Aorta (tissue), 5 donors: Measurements from ENCODE around the gene SYTL3. TPM values are rescaled to one million over a fixed set of nuclear protein-coding genes. Genes with fewer than 3 reads are reported as not detected.
"Not testable (repeated sequence)": the region's sequence is repeated elsewhere in the genome, so short reads cannot be mapped to it uniquely, and the experiment has no call there.

ENCODE experiments used
- ATAC-seq: fragments of 200-7000 bp; cut with Tn5 transposase; one replicate; pipeline ENCODE4 v1.9.1; 2022; ENCODE audit warnings: moderate library complexity; ENCODE audit not compliant: low FRiP score
- DNase-seq, 2 donors: peaks; one replicate each; pipeline ENCODE4 v3.0.0-alpha.2; 2020
- H3K27ac ChIP-seq, 2 donors: one replicate each; pipeline ENCODE4 v1.5.1; 2013; ENCODE audit warnings: low read length in 2 of 2, mild to moderate bottlenecking in 2 of 2, moderate library complexity in 2 of 2, control low read depth in 1 of 2, inconsistent platforms in 1 of 2, low read depth in 1 of 2
- H3K27me3 ChIP-seq, 2 donors: one replicate each; pipeline ENCODE4 v1.6.1; 2013; ENCODE audit warnings: control low read depth in 1 of 2, low read length in 1 of 2, mild to moderate bottlenecking in 1 of 2, moderate library complexity in 1 of 2; ENCODE audit not compliant: insufficient read depth in 2 of 2, control insufficient read depth in 1 of 2
- H3K36me3 ChIP-seq, 2 donors: one replicate each; pipeline ENCODE4 v1.6.1; 2013; ENCODE audit warnings: control low read depth in 1 of 2, low read length in 1 of 2, mild to moderate bottlenecking in 1 of 2; ENCODE audit not compliant: insufficient read depth in 2 of 2, control insufficient read depth in 1 of 2
- H3K4me1 ChIP-seq, 2 donors: one replicate each; pipeline ENCODE4 v1.6.1; 2013; ENCODE audit warnings: low read length in 2 of 2, control low read depth in 1 of 2, mild to moderate bottlenecking in 1 of 2, moderate library complexity in 1 of 2; ENCODE audit not compliant: insufficient read depth in 2 of 2, control insufficient read depth in 1 of 2
- H3K4me3 ChIP-seq, 2 donors: one replicate each; pipeline ENCODE4 v1.5.1; 2013; ENCODE audit warnings: low read length in 2 of 2, control low read depth in 1 of 2, mild to moderate bottlenecking in 1 of 2
- H3K9me3 ChIP-seq: one replicate; pipeline ENCODE4 v1.6.1; 2013; ENCODE audit warnings: mild to moderate bottlenecking, low read length; ENCODE audit not compliant: control insufficient read depth
- WGBS, 2 donors: extraction: QIAGEN DNeasy Blood & Tissue Kit; methylation state at CpG; one replicate each; pipeline ENCODE4 v1.1.7; 2013; 5-methylcytosine and 5-hydroxymethylcytosine counted together
- intact Hi-C, 2 donors: fragments of 100-400 bp; cut with DNase I; formaldehyde crosslinking; loops; one replicate each; pipeline versions ENCODE4 v1.14.2 to v1.15.0; 2022
- polyA plus RNA-seq, 2 donors: library from polyadenylated mRNA; stranded (reverse); fragments of 200-250 nt; gene quantifications; one replicate each; pipeline ENCODE4 v1.2.3, GENCODE V29; 2013
- total RNA-seq, 2 donors: library from RNA; stranded (reverse); fragmentation: NEBNext Ultra II Directional; extraction: Animal tissue kit (Norgen Biotek cat#: 25700); gene quantifications; one replicate each; pipeline ENCODE4 v1.2.1, GENCODE V29; 2021
- donor health status: healthy with polysubstance abuse.
- donor health status: Bipolar disorder and iron deficiency.
- donor health status: DM: no; HTN: no; CAD: no.
- donor health status: DM: no; HTN: no; CAD: no.
- donor health status: DM: yes; HTN: yes; CAD: no.

Gene SYTL3
- total and polyA plus RNA-seq, 4 donors = 0.64 to 4.7 (median 2.4) TPM

- H3K27ac ChIP-seq, ATAC-seq, DNase-seq, H3K4me3 ChIP-seq, H3K27me3 ChIP-seq, H3K36me3 ChIP-seq, H3K9me3 ChIP-seq, H3K4me1 ChIP-seq, intact Hi-C loops: not testable (repeated sequence)
- 91 to 94% methylated on average over 3 of the region's 3 CpGs for WGBS, 2 donors
These were observed 27.2 kb downstream of the SYTL3 start for GRCh38 chr6:158677094-158677493.

DNA sequence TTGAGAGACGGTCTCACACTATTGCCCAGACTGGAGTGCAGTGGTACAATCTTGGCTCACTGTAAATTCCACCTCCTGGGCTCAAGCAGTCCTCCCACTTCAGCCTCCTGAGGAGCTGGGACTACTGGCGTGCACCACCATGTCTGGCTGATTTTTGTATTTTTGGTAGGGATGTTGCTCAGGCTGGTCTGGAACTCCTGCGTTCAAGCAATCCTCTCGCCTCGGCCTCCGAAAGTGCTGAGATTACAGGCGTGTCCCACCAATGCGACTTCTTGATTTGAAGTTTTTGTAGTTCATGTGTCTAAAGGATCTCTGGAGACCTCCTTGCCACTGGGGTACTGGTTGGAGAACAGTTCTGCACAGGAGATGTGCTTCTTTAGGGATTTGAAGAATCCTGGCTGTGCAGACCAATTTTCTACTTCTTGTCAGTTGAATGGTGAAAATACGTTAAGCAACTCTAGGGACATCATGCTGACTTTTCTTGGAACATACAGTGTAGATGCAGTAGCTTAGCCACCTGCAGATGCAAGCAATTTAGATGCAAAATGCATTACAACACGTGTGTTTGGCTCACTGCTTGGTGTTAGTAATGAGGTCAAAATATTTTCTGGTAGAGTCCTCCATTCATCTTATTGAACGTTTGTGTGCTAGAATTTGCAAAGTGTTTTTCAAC is 28.2 kb downstream of the SYTL3 start:
- H3K4me3 ChIP-seq = no peak overlapping the region
- no peaks in the 10 kb centered on the region for H3K27me3 ChIP-seq
- no peaks in the 10 kb centered on the region for H3K36me3 ChIP-seq
- 81 to 87% methylated on average over 11 of the region's 11 CpGs for WGBS, 2 donors
- DNase-seq (no peak), ATAC-seq (no peak)
- intact Hi-C loops = no loop called here
- no peak overlapping the region for H3K27ac ChIP-seq
- no peaks in the 10 kb centered on the region for H3K4me1 ChIP-seq
- no peaks in the 10 kb centered on the region for H3K9me3 ChIP-seq

DNA sequence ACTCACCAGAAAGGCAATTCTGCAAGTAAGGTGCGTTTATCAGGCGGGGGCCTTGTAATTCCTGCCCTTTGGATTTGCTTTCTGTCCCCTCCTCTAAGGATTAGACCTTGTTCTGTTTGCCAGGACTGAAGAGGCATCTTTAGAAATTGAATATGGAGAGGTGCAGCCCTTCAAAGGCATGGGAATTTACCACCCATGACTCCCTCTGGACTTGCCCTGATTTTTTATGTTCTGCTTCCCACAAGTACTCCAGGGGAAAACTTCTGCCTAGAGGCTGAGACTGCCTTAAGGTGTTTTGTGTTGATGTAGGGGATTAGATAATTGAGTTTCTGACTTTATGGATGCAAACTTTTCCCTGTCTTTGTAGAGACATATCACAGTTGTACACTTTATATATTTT is 30.2 kb downstream of the SYTL3 start:
- no peaks in the 10 kb centered on the region for H3K9me3 ChIP-seq
- no peak overlapping the region for H3K27ac ChIP-seq
- no peak for DNase-seq
- no peak overlapping the region for H3K4me3 ChIP-seq
- H3K36me3 ChIP-seq = no peaks in the 10 kb centered on the region
- no peaks in the 10 kb centered on the region for H3K27me3 ChIP-seq
- no peaks in the 10 kb centered on the region for H3K4me1 ChIP-seq
- 95 to 100% methylated on average over 2 of the region's 2 CpGs for WGBS, 2 donors
- intact Hi-C loops = loop anchor here in 1 of 2 donors (10.0 kb wide), 1 partner anchor 75 kb away; no protein-coding TSS in a partner anchor
- ATAC-seq = no peak

- 90 to 94% methylated on average over 6 of the region's 6 CpGs for WGBS, 2 donors
- Histone ChIP-seq H3K4me3 (no peak overlapping the region), H3K9me3 (no peaks in the 10 kb centered on the region), H3K27me3 (no peaks in the 10 kb centered on the region), H3K36me3 (no peaks in the 10 kb centered on the region), H3K27ac (no peak overlapping the region), H3K4me1 (no peaks in the 10 kb centered on the region)
- intact Hi-C loops = loop anchor here in 1 of 2 donors (10.0 kb wide), 1 partner anchor 76 kb away; no protein-coding TSS in a partner anchor
- DNase-seq = no peak
- no peak for ATAC-seq
These were observed 30.6 kb downstream of the SYTL3 start for GRCh38 chr6:158680481-158680880.

GRCh38 chr6:158684311-158684710 is 34.5 kb downstream of the SYTL3 start:
- DNase-seq (no peak), ATAC-seq (no peak)
- Histone ChIP-seq H3K4me3 (no peak overlapping the region), H3K27me3 (no peaks in the 10 kb centered on the region), H3K4me1 (no peaks in the 10 kb centered on the region), H3K9me3 (no peaks in the 10 kb centered on the region), H3K36me3 (no peaks in the 10 kb centered on the region), H3K27ac (no peak overlapping the region)
- intact Hi-C loops = loop anchor here in 1 of 2 donors (10.0 kb wide), 1 partner anchor 80 kb away; no protein-coding TSS in a partner anchor
- 97% methylated on average over 5 of the region's 5 CpGs for WGBS, 2 donors

- Histone ChIP-seq H3K9me3 (no peaks in the 10 kb centered on the region), H3K27me3 (no peaks in the 10 kb centered on the region), H3K4me3 (no peak overlapping the region), H3K4me1 (no peaks in the 10 kb centered on the region), H3K27ac (no peak overlapping the region), H3K36me3 (no peaks in the 10 kb centered on the region)
- intact Hi-C loops = loop anchor here in 1 of 2 donors (10.0 kb wide), 1 partner anchor 80 kb away; no protein-coding TSS in a partner anchor
- ATAC-seq (no peak), DNase-seq (no peak)
- 43 to 53% methylated on average over 5 of the region's 5 CpGs for WGBS, 2 donors
These were observed 35.0 kb downstream of the SYTL3 start for GRCh38 chr6:158684745-158685324.

DNA sequence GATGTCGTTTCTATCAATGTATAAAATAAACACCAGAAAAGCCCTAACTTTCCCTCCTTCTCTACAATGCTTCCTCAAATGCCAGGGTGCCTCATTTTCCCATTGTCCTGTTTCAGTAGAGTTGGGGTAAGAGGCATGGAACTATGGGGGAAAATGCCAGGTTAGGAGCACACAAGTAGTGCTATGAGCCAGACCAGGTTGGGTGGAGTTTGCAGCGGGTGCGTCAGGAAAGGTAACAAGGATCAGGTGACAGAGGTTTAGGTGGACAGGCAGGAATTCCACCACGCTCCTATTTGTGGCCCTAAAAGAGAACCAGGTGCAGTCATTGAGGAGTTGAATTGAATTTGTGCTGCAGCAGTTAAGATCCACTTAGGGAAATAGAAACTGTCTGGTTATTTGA is 36.5 kb downstream of the SYTL3 start:
- intact Hi-C loops = loop anchor here in 1 of 2 donors (10.0 kb wide), 1 partner anchor 82 kb away; no protein-coding TSS in a partner anchor
- ATAC-seq (no peak), DNase-seq (no peak)
- WGBS, 2 donors = 72 to 84% methylated on average over 4 of the region's 4 CpGs
- Histone ChIP-seq H3K4me1 (no peaks in the 10 kb centered on the region), H3K36me3 (no peaks in the 10 kb centered on the region), H3K4me3 (no peak overlapping the region), H3K9me3 (no peaks in the 10 kb centered on the region), H3K27me3 (no peaks in the 10 kb centered on the region), H3K27ac (no peak overlapping the region)

DNA sequence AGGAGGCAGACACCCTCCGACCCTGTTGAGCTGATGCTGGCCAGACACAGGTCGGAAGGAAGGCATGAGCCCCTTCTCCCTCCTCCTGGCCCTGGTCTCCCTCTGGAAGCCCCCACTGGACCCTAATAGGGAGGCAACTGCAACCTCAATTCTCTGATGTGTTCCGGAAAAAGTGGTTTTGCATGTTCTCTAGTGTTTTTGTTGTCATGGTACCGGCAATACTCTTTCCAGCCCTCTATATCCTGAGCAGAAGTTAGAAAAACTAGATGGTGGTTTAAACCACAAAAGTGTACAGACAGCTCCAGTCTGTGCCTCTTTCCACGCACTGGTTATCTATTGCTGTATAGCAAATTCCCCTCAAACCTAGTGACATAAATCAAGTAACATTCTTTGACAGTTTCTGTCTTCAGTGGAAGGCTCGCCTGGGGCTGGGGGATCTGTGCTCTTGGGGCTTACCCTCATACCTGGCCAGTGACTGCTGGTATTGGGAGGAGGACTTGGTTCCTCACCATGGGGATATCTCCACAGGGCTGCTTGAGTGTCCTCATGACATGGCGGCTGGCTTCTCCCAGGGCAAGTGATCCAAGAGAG is 37.0 kb downstream of the SYTL3 start:
- Histone ChIP-seq H3K27ac (no peak overlapping the region), H3K36me3 (no peaks in the 10 kb centered on the region), H3K4me1 (no peaks in the 10 kb centered on the region), H3K4me3 (no peak overlapping the region), H3K27me3 (no peaks in the 10 kb centered on the region), H3K9me3 (no peaks in the 10 kb centered on the region)
- ATAC-seq (no peak), DNase-seq (no peak)
- intact Hi-C loops = loop anchor here in 1 of 2 donors (10.0 kb wide), 1 partner anchor 82 kb away; no protein-coding TSS in a partner anchor
- WGBS, 2 donors = 85 to 89% methylated on average over 7 of the region's 7 CpGs
